HUES48 (cell line): ENCODE results near the gene SLAMF9.
A peak's percentile ranks its signal among the peaks of the same experiment; 100 is the strongest.

ENCODE experiments used
- H3K27ac ChIP-seq: one replicate; pipeline ENCODE4 v1.7.0; 2013; ENCODE audit warnings: low read depth, low read length, inconsistent platforms
- H3K27me3 ChIP-seq: 2 replicates; pipeline ENCODE4 v1.6.1; 2013; ENCODE audit warnings: mild to moderate bottlenecking, low read length; ENCODE audit not compliant: control insufficient read depth, insufficient read depth
- H3K36me3 ChIP-seq: 2 replicates; pipeline ENCODE4 v1.6.1; 2013; ENCODE audit warnings: low read length; ENCODE audit not compliant: control insufficient read depth, insufficient read depth
- H3K4me1 ChIP-seq: 2 replicates; pipeline ENCODE4 v1.6.1; 2013; ENCODE audit warnings: mild to moderate bottlenecking, low read length; ENCODE audit not compliant: control insufficient read depth, insufficient read depth
- H3K4me3 ChIP-seq: 2 replicates; pipeline ENCODE4 v1.5.1; 2013; ENCODE audit warnings: mild to moderate bottlenecking, low read depth, low read length
- H3K9ac ChIP-seq: 2 replicates; pipeline ENCODE4 v1.6.1; 2013; ENCODE audit warnings: mild to moderate bottlenecking, low read depth, low read length, moderate library complexity
- H3K9me3 ChIP-seq: 2 replicates; pipeline ENCODE4 v1.6.1; 2013; ENCODE audit warnings: low read length; ENCODE audit not compliant: control insufficient read depth, insufficient read depth

Gene SLAMF9

GRCh38 chr1:159932296-159933285 is 21.4 kb downstream of the SLAMF9 start:
- Histone ChIP-seq H3K4me3 (no peak overlapping the region), H3K27me3 (no peaks in the 10 kb centered on the region)

DNA sequence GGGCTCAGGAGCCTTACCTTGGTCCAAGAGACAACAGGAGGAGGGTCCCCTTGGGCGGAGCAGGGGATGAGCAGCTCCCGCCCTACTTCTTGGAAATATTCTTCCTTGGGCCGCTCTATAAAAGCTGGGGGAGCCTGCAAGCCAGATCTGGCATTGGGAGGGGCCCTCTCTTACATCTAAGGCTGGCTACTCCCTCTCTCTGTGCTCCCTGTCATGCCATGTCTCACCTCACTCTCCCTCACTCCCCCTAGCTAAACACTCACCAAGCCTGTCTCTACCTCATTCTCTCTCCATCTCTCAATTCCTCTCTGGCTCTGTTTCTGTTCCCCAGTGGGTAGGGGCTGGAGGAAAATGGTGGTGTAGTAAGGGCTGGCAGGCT is 22.3 kb downstream of the SLAMF9 start:
- H3K9ac ChIP-seq = no peak overlapping the region
- H3K4me1 ChIP-seq = peaks cover 3% of the 10 kb centered on the region
- no peaks in the 10 kb centered on the region for H3K9me3 ChIP-seq
- H3K27me3 ChIP-seq = no peaks in the 10 kb centered on the region
- H3K4me3 ChIP-seq = no peak overlapping the region
- H3K36me3 ChIP-seq = peaks cover 54% of the 10 kb centered on the region
- H3K27ac ChIP-seq = no peak overlapping the region

More at GRCh38 chr1:159932296-159933285, 21.4 kb downstream of the SLAMF9 start:
- Histone ChIP-seq H3K27ac (no peak overlapping the region), H3K36me3 (peaks cover 46% of the 10 kb centered on the region), H3K9ac (no peak overlapping the region), H3K9me3 (no peaks in the 10 kb centered on the region), H3K4me1 (peaks cover 11% of the 10 kb centered on the region)

- Histone ChIP-seq H3K36me3 (peaks cover 60% of the 10 kb centered on the region), H3K9me3 (no peaks in the 10 kb centered on the region), H3K4me1 (no peaks in the 10 kb centered on the region; the same call in 1 of the 2 replicates), H3K9ac (no peak overlapping the region), H3K4me3 (no peak overlapping the region), H3K27ac (no peak overlapping the region), H3K27me3 (no peaks in the 10 kb centered on the region)
Observed at GRCh38 chr1:159931101-159931794, 22.8 kb downstream of the SLAMF9 start.

- no peak overlapping the region for H3K27ac ChIP-seq
- peaks cover 4% of the 10 kb centered on the region; the same call in 1 of the 2 replicates for H3K4me1 ChIP-seq
- no peaks in the 10 kb centered on the region for H3K27me3 ChIP-seq
- H3K36me3 ChIP-seq = peaks cover 60% of the 10 kb centered on the region
- no peak overlapping the region for H3K4me3 ChIP-seq
- H3K9me3 ChIP-seq = no peaks in the 10 kb centered on the region
- no peak overlapping the region for H3K9ac ChIP-seq
Observed at GRCh38 chr1:159930634-159931033, 23.4 kb downstream of the SLAMF9 start.

- no peaks in the 10 kb centered on the region for H3K9me3 ChIP-seq
- H3K36me3 ChIP-seq = peaks cover 57% of the 10 kb centered on the region
- peaks cover 6% of the 10 kb centered on the region; the same call in 1 of the 2 replicates for H3K4me1 ChIP-seq
- H3K27ac ChIP-seq = no peak overlapping the region
- H3K4me3 ChIP-seq = no peak overlapping the region
- H3K9ac ChIP-seq = no peak overlapping the region
- H3K27me3 ChIP-seq = no peaks in the 10 kb centered on the region
Observed at GRCh38 chr1:159930216-159930615, 23.8 kb downstream of the SLAMF9 start.

DNA sequence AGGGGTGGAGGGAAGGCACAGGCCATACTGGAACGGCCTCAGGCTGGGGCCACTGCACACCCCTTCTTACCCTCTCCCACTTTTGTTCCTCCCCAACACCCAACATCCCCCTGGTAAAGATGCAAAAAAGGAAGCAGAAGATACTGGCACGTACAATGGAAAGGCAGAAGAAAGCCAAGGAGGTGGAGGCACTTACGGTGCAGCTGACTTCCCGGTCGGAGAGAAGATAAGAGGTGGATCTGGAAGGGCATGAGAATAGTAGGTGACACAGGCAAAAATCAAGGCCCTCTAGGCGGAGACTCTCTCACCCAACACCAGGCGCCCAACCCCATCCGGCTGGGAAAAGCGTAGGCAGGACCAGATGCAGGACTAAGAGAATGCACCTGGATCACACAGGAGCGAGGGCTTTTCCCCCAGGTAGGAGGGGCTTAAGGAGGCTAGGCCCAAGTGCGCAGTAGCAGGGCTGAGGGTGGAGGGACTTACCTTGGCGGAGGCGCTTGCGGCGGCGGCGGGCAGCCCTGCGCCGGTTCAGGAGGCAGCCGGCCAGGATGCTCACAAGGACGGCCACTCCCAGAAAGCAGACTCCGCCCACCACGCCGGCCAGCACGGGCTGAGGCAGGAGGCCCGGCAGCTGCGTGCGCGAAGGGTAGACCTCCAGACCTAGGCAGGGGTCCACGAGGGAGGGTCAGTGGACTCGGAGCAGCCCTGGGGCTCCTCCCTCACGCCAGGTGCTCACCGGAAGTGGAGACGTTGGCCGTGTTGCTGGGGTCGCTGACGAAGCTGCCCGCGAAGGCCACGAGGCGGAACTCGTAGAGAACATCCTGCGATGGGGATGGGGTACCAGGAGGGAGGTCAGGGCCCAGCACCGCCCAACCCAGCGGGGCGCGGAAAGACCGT is 24.6 kb downstream of the SLAMF9 start:
- H3K4me1 ChIP-seq = peaks cover 6% of the 10 kb centered on the region; the same call in 1 of the 2 replicates
- peaks cover 8% of the 10 kb centered on the region for H3K27me3 ChIP-seq
- no peak overlapping the region for H3K27ac ChIP-seq
- H3K9me3 ChIP-seq = no peaks in the 10 kb centered on the region
- H3K9ac ChIP-seq = no peak overlapping the region
- peaks cover 49% of the 10 kb centered on the region for H3K36me3 ChIP-seq
- no peak overlapping the region for H3K4me3 ChIP-seq

- Histone ChIP-seq H3K27ac (no peak overlapping the region), H3K36me3 (peaks cover 44% of the 10 kb centered on the region), H3K4me1 (peaks cover 10% of the 10 kb centered on the region), H3K27me3 (peaks cover 16% of the 10 kb centered on the region), H3K9me3 (no peaks in the 10 kb centered on the region), H3K9ac (no peak overlapping the region), H3K4me3 (no peak overlapping the region)
Observed at GRCh38 chr1:159928491-159929050, 25.5 kb downstream of the SLAMF9 start.

GRCh38 chr1:159927849-159928431 is 26.1 kb downstream of the SLAMF9 start:
- Histone ChIP-seq H3K9me3 (no peaks in the 10 kb centered on the region), H3K36me3 (peaks cover 42% of the 10 kb centered on the region), H3K27ac (no peak overlapping the region), H3K9ac (no peak overlapping the region), H3K4me3 (no peak overlapping the region), H3K4me1 (peaks cover 16% of the 10 kb centered on the region), H3K27me3 (peaks cover 18% of the 10 kb centered on the region)

DNA sequence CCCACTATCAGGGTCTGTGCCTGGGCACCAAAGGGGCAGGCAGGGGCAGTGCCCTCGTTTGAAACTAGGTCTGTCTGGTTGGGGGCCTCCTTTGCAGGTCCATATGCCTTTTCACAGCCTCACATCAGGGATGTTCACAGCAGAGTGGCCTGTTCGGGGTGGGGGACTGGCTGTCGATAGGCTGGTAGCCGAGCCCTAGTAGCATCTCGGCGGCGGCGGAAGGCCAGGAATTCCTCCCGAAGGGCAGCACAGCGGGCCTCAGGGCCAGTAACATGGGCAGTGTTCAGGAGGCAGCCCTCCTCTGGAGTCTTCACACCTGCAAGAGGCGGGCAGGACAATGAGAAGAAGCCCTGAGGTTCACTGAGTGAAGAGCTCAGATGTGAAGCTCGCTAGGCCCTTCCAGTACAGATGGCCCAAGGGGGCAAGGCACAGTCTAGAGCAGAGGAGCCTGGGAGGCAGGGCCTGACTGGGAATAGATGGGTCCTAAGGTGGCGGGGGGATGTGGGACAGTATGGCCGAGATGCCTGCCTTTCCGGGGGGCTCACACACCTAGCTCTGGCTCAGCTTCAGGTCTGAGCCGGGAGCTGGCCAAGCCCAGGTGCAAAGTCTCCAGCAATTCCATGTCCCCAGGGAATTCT is 26.7 kb downstream of the SLAMF9 start:
- no peak overlapping the region for H3K4me3 ChIP-seq
- no peak overlapping the region for H3K9ac ChIP-seq
- H3K4me1 ChIP-seq = peaks cover 20% of the 10 kb centered on the region
- H3K27me3 ChIP-seq = peaks cover 18% of the 10 kb centered on the region
- no peaks in the 10 kb centered on the region for H3K9me3 ChIP-seq
- peaks cover 42% of the 10 kb centered on the region for H3K36me3 ChIP-seq
- no peak overlapping the region for H3K27ac ChIP-seq

DNA sequence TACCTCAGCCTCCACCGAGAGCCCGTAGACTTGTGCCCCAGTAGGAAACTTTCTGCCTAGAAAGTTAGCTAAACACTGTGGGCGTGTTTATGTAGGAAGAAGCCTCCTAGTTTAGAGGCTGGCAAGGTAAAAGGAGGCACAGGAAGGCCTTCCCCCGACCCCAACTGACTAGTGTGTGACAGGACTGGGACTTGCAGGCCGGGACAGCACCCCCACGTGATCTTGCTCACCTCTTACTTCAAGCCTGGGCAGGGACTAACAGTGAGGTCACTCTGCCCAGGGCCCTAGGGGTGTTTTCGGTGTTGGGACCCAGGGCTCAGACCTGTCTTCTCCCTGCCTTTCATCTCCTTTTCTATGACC is 28.3 kb downstream of the SLAMF9 start:
- Histone ChIP-seq H3K9me3 (no peaks in the 10 kb centered on the region), H3K27ac (peak overlapping the region; percentile 63), H3K9ac (no peak overlapping the region), H3K4me3 (peak overlapping the region; percentile 66), H3K27me3 (peaks cover 18% of the 10 kb centered on the region), H3K36me3 (peaks cover 29% of the 10 kb centered on the region), H3K4me1 (peaks cover 20% of the 10 kb centered on the region)
